ENCODE data around the gene COPS3.

DNA sequence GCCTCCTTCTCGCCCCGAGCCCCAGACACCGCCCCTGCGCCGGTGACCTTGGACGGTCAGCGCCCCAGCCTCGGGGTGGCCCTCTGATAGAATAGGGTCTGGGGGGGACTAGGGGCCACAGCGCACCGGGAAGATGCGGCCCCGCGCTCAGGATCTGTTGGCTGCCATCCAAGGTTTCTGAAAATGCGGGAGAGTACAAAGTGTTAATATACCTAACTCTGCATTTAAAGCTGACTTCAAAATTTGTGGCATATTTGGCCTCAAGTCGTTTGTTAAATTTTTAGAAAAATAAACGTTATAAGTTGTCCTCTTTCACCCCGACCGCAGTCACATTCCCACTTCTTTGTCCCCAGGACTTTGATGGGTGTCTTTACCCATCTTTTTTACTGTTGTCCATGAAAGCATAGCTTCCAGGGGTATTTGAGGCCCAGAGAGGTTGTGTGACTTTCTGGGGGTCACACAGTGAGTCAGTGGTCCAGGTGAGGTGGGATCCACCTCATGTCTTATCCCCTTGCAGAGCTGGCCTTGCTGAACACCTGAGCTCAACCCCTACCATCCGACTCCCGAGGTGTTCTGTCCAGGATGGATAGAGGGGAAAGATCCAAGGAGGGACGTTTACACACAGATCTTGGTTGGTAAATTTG is 22.9 kb upstream of the COPS3 start:
- no peak for TF ChIP-seq RAD21 (IDR thresholded peaks at IDR 0.05; ENCODE audit: low read depth)
- no peak for TF ChIP-seq TAF1 (IDR thresholded peaks at IDR 0.05; ENCODE audit: low read depth)
- TF ChIP-seq EGR1 (IDR thresholded peaks at IDR 0.05): no peak
- TF ChIP-seq EP300 (IDR thresholded peaks at IDR 0.05; ENCODE audit: borderline replicate concordance): no peak
- TF ChIP-seq YY1 (IDR thresholded peaks at IDR 0.05; ENCODE audit: low read depth): no peak
- TF ChIP-seq ZBTB7A (IDR thresholded peaks at IDR 0.05; ENCODE audit: low read depth): no peak
- no peak for TF ChIP-seq CEBPB (IDR thresholded peaks at IDR 0.05)
- TF ChIP-seq, protein P1, sequence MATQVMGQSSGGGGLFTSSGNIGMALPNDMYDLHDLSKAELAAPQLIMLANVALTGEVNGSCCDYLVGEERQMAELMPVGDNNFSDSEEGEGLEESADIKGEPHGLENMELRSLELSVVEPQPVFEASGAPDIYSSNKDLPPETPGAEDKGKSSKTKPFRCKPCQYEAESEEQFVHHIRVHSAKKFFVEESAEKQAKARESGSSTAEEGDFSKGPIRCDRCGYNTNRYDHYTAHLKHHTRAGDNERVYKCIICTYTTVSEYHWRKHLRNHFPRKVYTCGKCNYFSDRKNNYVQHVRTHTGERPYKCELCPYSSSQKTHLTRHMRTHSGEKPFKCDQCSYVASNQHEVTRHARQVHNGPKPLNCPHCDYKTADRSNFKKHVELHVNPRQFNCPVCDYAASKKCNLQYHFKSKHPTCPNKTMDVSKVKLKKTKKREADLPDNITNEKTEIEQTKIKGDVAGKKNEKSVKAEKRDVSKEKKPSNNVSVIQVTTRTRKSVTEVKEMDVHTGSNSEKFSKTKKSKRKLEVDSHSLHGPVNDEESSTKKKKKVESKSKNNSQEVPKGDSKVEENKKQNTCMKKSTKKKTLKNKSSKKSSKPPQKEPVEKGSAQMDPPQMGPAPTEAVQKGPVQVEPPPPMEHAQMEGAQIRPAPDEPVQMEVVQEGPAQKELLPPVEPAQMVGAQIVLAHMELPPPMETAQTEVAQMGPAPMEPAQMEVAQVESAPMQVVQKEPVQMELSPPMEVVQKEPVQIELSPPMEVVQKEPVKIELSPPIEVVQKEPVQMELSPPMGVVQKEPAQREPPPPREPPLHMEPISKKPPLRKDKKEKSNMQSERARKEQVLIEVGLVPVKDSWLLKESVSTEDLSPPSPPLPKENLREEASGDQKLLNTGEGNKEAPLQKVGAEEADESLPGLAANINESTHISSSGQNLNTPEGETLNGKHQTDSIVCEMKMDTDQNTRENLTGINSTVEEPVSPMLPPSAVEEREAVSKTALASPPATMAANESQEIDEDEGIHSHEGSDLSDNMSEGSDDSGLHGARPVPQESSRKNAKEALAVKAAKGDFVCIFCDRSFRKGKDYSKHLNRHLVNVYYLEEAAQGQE (IDR thresholded peaks at IDR 0.05; ENCODE audit: low read depth): no peak
- TF ChIP-seq FOXM1 (IDR thresholded peaks at IDR 0.05; ENCODE audit: borderline replicate concordance, low read depth): no peak
- TF ChIP-seq, protein P2, sequence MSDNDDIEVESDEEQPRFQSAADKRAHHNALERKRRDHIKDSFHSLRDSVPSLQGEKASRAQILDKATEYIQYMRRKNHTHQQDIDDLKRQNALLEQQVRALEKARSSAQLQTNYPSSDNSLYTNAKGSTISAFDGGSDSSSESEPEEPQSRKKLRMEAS (IDR thresholded peaks at IDR 0.05): no peak
- TF ChIP-seq CREB1 (IDR thresholded peaks at IDR 0.05; ENCODE audit: low read depth): no peak
- TF ChIP-seq TEAD4 (IDR thresholded peaks at IDR 0.05): no peak
